Measurements from ENCODE around the gene PLXNB2.

PLXNB2 gene

GRCh38 chr22:50232481-50233151, 74.8 kb downstream of the PLXNB2 start:
- Histone ChIP-seq H3K9me3 (ENCODE audit: insufficient read depth, low read depth, low read length) (peaks cover 19% of the 10 kb centered on the region), H2BK5ac (ENCODE audit: low read depth, low read length, poor library complexity) (no peak overlapping the region)

GRCh38 chr22:50229370-50229769, 78.1 kb downstream of the PLXNB2 start:
- Histone ChIP-seq H2AFZ (ENCODE audit: insufficient read depth, low read length, poor library complexity) (no peak overlapping the region), H3K14ac (ENCODE audit: low read length) (no peak overlapping the region), H2BK5ac (ENCODE audit: low read depth, low read length, poor library complexity) (no peak overlapping the region), H3K9ac (ENCODE audit: low read length) (peak overlapping the region; percentile 68), H2BK12ac (ENCODE audit: low read length) (no peak overlapping the region), H3K4me2 (ENCODE audit: low read length) (no peak overlapping the region), H2BK120ac (ENCODE audit: insufficient read depth, low read length, poor library complexity) (no peak overlapping the region), H4K8ac (ENCODE audit: low read depth, low read length) (no peak overlapping the region), H3K18ac (ENCODE audit: low read length) (no peak overlapping the region), H3K36me3 (ENCODE audit: control insufficient read depth in 1 of 2, insufficient read depth in 2 of 2, low read length in 2 of 2) (peaks cover 26 to 36% of the 10 kb centered on the region in 2 experiments), H3K79me1 (ENCODE audit: low read length) (no peaks in the 10 kb centered on the region), H4K12ac (ENCODE audit: low read depth, low read length) (no peak overlapping the region), H3K27ac (ENCODE audit: low read depth, low read length) (no peak overlapping the region), H3K4me1 (ENCODE audit: control insufficient read depth in 1 of 2, insufficient read depth in 2 of 2, low read length in 2 of 2) (no peaks in the 10 kb centered on the region), H3K23ac (ENCODE audit: low read length) (no peak overlapping the region), H3K4me3 (ENCODE audit: low read depth, low read length) (no peak overlapping the region), H3K27me3 (ENCODE audit: insufficient read depth, low read length) (no peaks in the 10 kb centered on the region), H4K91ac (ENCODE audit: low read depth, low read length) (no peak overlapping the region), H3K4ac (ENCODE audit: low read depth, low read length) (no peak overlapping the region), H3K79me2 (ENCODE audit: control insufficient read depth, insufficient read depth, low read length, poor library complexity) (no peaks in the 10 kb centered on the region), H2AK5ac (ENCODE audit: low read length) (no peak overlapping the region), H3K9me3 (ENCODE audit: insufficient read depth, low read depth, low read length) (peaks cover 8% of the 10 kb centered on the region)
- DNase-seq = no peak
- no CpG with 5 or more reads among the region's 16 CpGs for WGBS (ENCODE audit: extremely low coverage, insufficient coverage, insufficient read length)

More at GRCh38 chr22:50232481-50233151, 74.8 kb downstream of the PLXNB2 start:
- Histone ChIP-seq H3K27me3 (ENCODE audit: insufficient read depth, low read length) (no peaks in the 10 kb centered on the region), H3K4me3 (ENCODE audit: low read depth, low read length) (no peak overlapping the region), H2AFZ (ENCODE audit: insufficient read depth, low read length, poor library complexity) (no peak overlapping the region), H3K4me1 (ENCODE audit: control insufficient read depth in 1 of 2, insufficient read depth in 2 of 2, low read length in 2 of 2) (no peaks in the 10 kb centered on the region), H3K79me2 (ENCODE audit: control insufficient read depth, insufficient read depth, low read length, poor library complexity) (no peaks in the 10 kb centered on the region), H3K9ac (ENCODE audit: low read length) (no peak overlapping the region), H3K79me1 (ENCODE audit: low read length) (no peaks in the 10 kb centered on the region), H3K27ac (ENCODE audit: low read depth, low read length) (no peak overlapping the region), H3K4ac (ENCODE audit: low read depth, low read length) (no peak overlapping the region), H4K12ac (ENCODE audit: low read depth, low read length) (no peak overlapping the region), H3K4me2 (ENCODE audit: low read length) (no peak overlapping the region), H2BK120ac (ENCODE audit: insufficient read depth, low read length, poor library complexity) (no peak overlapping the region), H3K18ac (ENCODE audit: low read length) (no peak overlapping the region), H4K8ac (ENCODE audit: low read depth, low read length) (no peak overlapping the region), H2AK5ac (ENCODE audit: low read length) (no peak overlapping the region), H4K91ac (ENCODE audit: low read depth, low read length) (no peak overlapping the region), H3K14ac (ENCODE audit: low read length) (no peak overlapping the region), H3K36me3 (ENCODE audit: control insufficient read depth in 1 of 2, insufficient read depth in 2 of 2, low read length in 2 of 2) (peaks cover 16 to 27% of the 10 kb centered on the region in 2 experiments), H3K23ac (ENCODE audit: low read length) (no peak overlapping the region), H2BK12ac (ENCODE audit: low read length) (no peak overlapping the region)
- WGBS (ENCODE audit: extremely low coverage, insufficient coverage, insufficient read length) = no CpG with 5 or more reads among the region's 20 CpGs
- no peak for DNase-seq

- H3K79me1 ChIP-seq (ENCODE audit: low read length) = no peaks in the 10 kb centered on the region
- H4K8ac ChIP-seq (ENCODE audit: low read depth, low read length) = no peak overlapping the region
- H4K12ac ChIP-seq (ENCODE audit: low read depth, low read length) = no peak overlapping the region
- H3K27ac ChIP-seq (ENCODE audit: low read depth, low read length) = no peak overlapping the region
- no peak overlapping the region for H4K91ac ChIP-seq (ENCODE audit: low read depth, low read length)
- H2AFZ ChIP-seq (ENCODE audit: insufficient read depth, low read length, poor library complexity) = no peak overlapping the region
- no peak overlapping the region for H2AK5ac ChIP-seq (ENCODE audit: low read length)
- H3K36me3 ChIP-seq (ENCODE audit: control insufficient read depth in 1 of 2, insufficient read depth in 2 of 2, low read length in 2 of 2) = peaks cover 32 to 43% of the 10 kb centered on the region in 2 experiments
- WGBS (ENCODE audit: extremely low coverage, insufficient coverage, insufficient read length) = no CpG with 5 or more reads among the region's 9 CpGs
- H2BK12ac ChIP-seq (ENCODE audit: low read length) = no peak overlapping the region
- no peak overlapping the region for H3K18ac ChIP-seq (ENCODE audit: low read length)
- no peak overlapping the region for H3K23ac ChIP-seq (ENCODE audit: low read length)
- no peak for DNase-seq
- no peak overlapping the region for H3K4me2 ChIP-seq (ENCODE audit: low read length)
- no peak overlapping the region for H3K14ac ChIP-seq (ENCODE audit: low read length)
- H3K9ac ChIP-seq (ENCODE audit: low read length) = no peak overlapping the region
- no peaks in the 10 kb centered on the region for H3K79me2 ChIP-seq (ENCODE audit: control insufficient read depth, insufficient read depth, low read length, poor library complexity)
- H2BK5ac ChIP-seq (ENCODE audit: low read depth, low read length, poor library complexity) = no peak overlapping the region
- no peak overlapping the region for H3K4me3 ChIP-seq (ENCODE audit: low read depth, low read length)
- H3K9me3 ChIP-seq (ENCODE audit: insufficient read depth, low read depth, low read length) = peaks cover 2% of the 10 kb centered on the region
- no peak overlapping the region for H2BK120ac ChIP-seq (ENCODE audit: insufficient read depth, low read length, poor library complexity)
- no peaks in the 10 kb centered on the region for H3K27me3 ChIP-seq (ENCODE audit: insufficient read depth, low read length)
- no peaks in the 10 kb centered on the region for H3K4me1 ChIP-seq (ENCODE audit: control insufficient read depth in 1 of 2, insufficient read depth in 2 of 2, low read length in 2 of 2)
- H3K4ac ChIP-seq (ENCODE audit: low read depth, low read length) = no peak overlapping the region
Observed at GRCh38 chr22:50228366-50228765, 79.1 kb downstream of the PLXNB2 start.

- Histone ChIP-seq H2AK5ac (ENCODE audit: low read length) (no peak overlapping the region), H3K4me3 (ENCODE audit: low read depth, low read length) (no peak overlapping the region), H4K91ac (ENCODE audit: low read depth, low read length) (no peak overlapping the region), H3K79me1 (ENCODE audit: low read length) (no peaks in the 10 kb centered on the region), H3K4me1 (ENCODE audit: control insufficient read depth in 1 of 2, insufficient read depth in 2 of 2, low read length in 2 of 2) (no peaks in the 10 kb centered on the region), H2AFZ (ENCODE audit: insufficient read depth, low read length, poor library complexity) (no peak overlapping the region), H3K36me3 (ENCODE audit: control insufficient read depth in 1 of 2, insufficient read depth in 2 of 2, low read length in 2 of 2) (peaks cover 33 to 43% of the 10 kb centered on the region in 2 experiments), H3K9ac (ENCODE audit: low read length) (no peak overlapping the region), H3K27me3 (ENCODE audit: insufficient read depth, low read length) (no peaks in the 10 kb centered on the region), H3K4ac (ENCODE audit: low read depth, low read length) (no peak overlapping the region), H3K23ac (ENCODE audit: low read length) (no peak overlapping the region), H2BK5ac (ENCODE audit: low read depth, low read length, poor library complexity) (no peak overlapping the region), H3K18ac (ENCODE audit: low read length) (no peak overlapping the region), H4K8ac (ENCODE audit: low read depth, low read length) (no peak overlapping the region), H2BK12ac (ENCODE audit: low read length) (no peak overlapping the region), H2BK120ac (ENCODE audit: insufficient read depth, low read length, poor library complexity) (no peak overlapping the region), H3K9me3 (ENCODE audit: insufficient read depth, low read depth, low read length) (peaks cover 2% of the 10 kb centered on the region), H4K12ac (ENCODE audit: low read depth, low read length) (no peak overlapping the region), H3K14ac (ENCODE audit: low read length) (no peak overlapping the region), H3K79me2 (ENCODE audit: control insufficient read depth, insufficient read depth, low read length, poor library complexity) (no peaks in the 10 kb centered on the region), H3K4me2 (ENCODE audit: low read length) (no peak overlapping the region), H3K27ac (ENCODE audit: low read depth, low read length) (no peak overlapping the region)
- DNase-seq = no peak
- WGBS (ENCODE audit: extremely low coverage, insufficient coverage, insufficient read length) = no CpG with 5 or more reads among the region's 25 CpGs
Observed at GRCh38 chr22:50227579-50228215, 79.7 kb downstream of the PLXNB2 start.

Data from trophoblast cell (in vitro differentiated cells and primary cell).